Bronchial epithelial cell (primary cell): ENCODE data around the gene CACHD1. TPM values are rescaled to one million over a fixed set of nuclear protein-coding genes. Genes with fewer than 3 reads are reported as not detected.

ENCODE experiments used
- DNase-seq: peaks from one replicate; pipeline ENCODE4 v3.0.0-alpha.2; 2010; ENCODE audit warnings: low read depth
- FAIRE-seq: peaks from 2 replicates; lab custom pipeline; 2011; peaks lifted over from hg19 to GRCh38; lab: Jason Lieb, UNC
- H3K27me3 ChIP-seq: 2 replicates; pipeline ENCODE4 v1.5.1; 2011; ENCODE audit warnings: low read length; ENCODE audit not compliant: control insufficient read depth, insufficient read depth
- H3K36me3 ChIP-seq: 2 replicates; pipeline ENCODE4 v1.5.1; 2011; ENCODE audit warnings: low read length; ENCODE audit not compliant: control insufficient read depth, insufficient read depth
- H3K4me3 ChIP-seq: 2 replicates; pipeline ENCODE4 v1.5.1; 2011; ENCODE audit warnings: mild to moderate bottlenecking, low read depth, low read length, control low read depth
- CTCF ChIP-seq: IDR thresholded peaks from 2 replicates; pipeline ENCODE4 v1.5.1; 2011; ENCODE audit warnings: mild to moderate bottlenecking, moderate library complexity, low read length, control low read depth, inconsistent platforms; ENCODE audit not compliant: insufficient read depth, severe bottlenecking
- total RNA-seq: library from RNA; depleted of rRNA; stranded (reverse); fragments of >200 nt; gene quantifications from 2 replicates; pipeline ENCODE4 v1.2.1, GENCODE V29; 2014

Gene CACHD1
- total RNA-seq, 1 donor from 2014 or later: 1.8 TPM

- FAIRE-seq: no peak
- H3K4me3 ChIP-seq: no peak overlapping the region
- no peaks in the 10 kb centered on the region for H3K36me3 ChIP-seq
- TF ChIP-seq CTCF: no peak
- H3K27me3 ChIP-seq: no peaks in the 10 kb centered on the region
- no peak for DNase-seq
These were observed 29.1 kb downstream of the CACHD1 start for GRCh38 chr1:64499011-64499410.

GRCh38 chr1:64499966-64500365, 30.0 kb downstream of the CACHD1 start:
- DNase-seq (peak; percentile 48), FAIRE-seq (no peak)
- H3K36me3 ChIP-seq: no peaks in the 10 kb centered on the region
- H3K4me3 ChIP-seq: no peak overlapping the region
- no peaks in the 10 kb centered on the region for H3K27me3 ChIP-seq
- no peak for TF ChIP-seq CTCF

GRCh38 chr1:64502083-64502482, 32.2 kb downstream of the CACHD1 start:
- Histone ChIP-seq H3K27me3 (no peaks in the 10 kb centered on the region), H3K36me3 (no peaks in the 10 kb centered on the region), H3K4me3 (no peak overlapping the region)
- DNase-seq: no peak
- no peak for FAIRE-seq
- TF ChIP-seq CTCF: no peak

- FAIRE-seq (no peak), DNase-seq (no peak)
- no peak overlapping the region for H3K4me3 ChIP-seq
- H3K27me3 ChIP-seq: no peaks in the 10 kb centered on the region
- H3K36me3 ChIP-seq: no peaks in the 10 kb centered on the region
- TF ChIP-seq CTCF: no peak
These were observed 33.0 kb downstream of the CACHD1 start for GRCh38 chr1:64502931-64503330.

- H3K36me3 ChIP-seq: no peaks in the 10 kb centered on the region
- TF ChIP-seq CTCF: no peak
- H3K4me3 ChIP-seq: peak overlapping the region; percentile 34
- FAIRE-seq (no peak), DNase-seq (no peak)
- H3K27me3 ChIP-seq: no peaks in the 10 kb centered on the region
These were observed 35.5 kb downstream of the CACHD1 start for GRCh38 chr1:64505232-64505943.

- no peak for TF ChIP-seq CTCF
- no peak for FAIRE-seq
- no peaks in the 10 kb centered on the region for H3K36me3 ChIP-seq
- no peaks in the 10 kb centered on the region for H3K27me3 ChIP-seq
- H3K4me3 ChIP-seq: peak overlapping the region; percentile 34
- DNase-seq: peak; percentile 86
These were observed 36.2 kb downstream of the CACHD1 start for GRCh38 chr1:64505944-64506655.
